NB4 (cell line): Measurements from ENCODE around the gene EDC4.
A peak's percentile ranks its signal among the peaks of the same experiment; 100 is the strongest.

Source experiments
- DNase-seq: peaks from one replicate; pipeline ENCODE4 v3.0.0; 2010; ENCODE audit warnings: low read depth
- H3K4me3 ChIP-seq: one replicate; pipeline ENCODE4 v1.5.1; 2011; ENCODE audit warnings: mild to moderate bottlenecking, low read depth, low read length, moderate library complexity
- CTCF ChIP-seq: IDR thresholded peaks from one replicate; pipeline ENCODE4 v1.5.1; 2012; ENCODE audit warnings: low read depth, low read length
- MAX ChIP-seq: IDR thresholded peaks from 2 replicates; pipeline ENCODE4 v1.6.1; 2011; ENCODE audit warnings: low read depth, low read length
- MYC ChIP-seq: IDR thresholded peaks from 2 replicates; pipeline ENCODE4 v1.6.1; 2011; ENCODE audit warnings: low read depth, low read length
- POLR2A ChIP-seq: IDR thresholded peaks from 2 replicates; pipeline ENCODE4 v1.6.1; 2011; ENCODE audit warnings: mild to moderate bottlenecking; ENCODE audit not compliant: insufficient read length; ENCODE audit errors: extremely low read depth

Gene EDC4

GRCh38 chr16:67872631-67873434 is at the start of gene EDC4:
Gene EDC4 (plus strand): TSS chr16:67873052. CDS start chr16:67873262, 210 bp downstream.
- peak; percentile 87 for DNase-seq
- H3K4me3 ChIP-seq = peak within 1 kb of the TSS; percentile 79
- TF ChIP-seq CTCF (no peak), POLR2A (peak; percentile 81), MAX (peak; percentile 75), MYC (peak; percentile 88)

GRCh38 chr16:67825119-67825518 is 47.7 kb upstream of the EDC4 start:
- H3K4me3 ChIP-seq = no peak overlapping the region
- no peak for DNase-seq
- no peak for TF ChIP-seq MAX
- no peak for TF ChIP-seq POLR2A
- no peak for TF ChIP-seq CTCF

GRCh38 chr16:67825906-67826305 is 46.9 kb upstream of the EDC4 start:
- TF ChIP-seq MAX (no peak), MYC (no peak), CTCF (no peak), POLR2A (no peak)
- no peak overlapping the region for H3K4me3 ChIP-seq

GRCh38 chr16:67828651-67829050 is 44.2 kb upstream of the EDC4 start:
- no peak overlapping the region for H3K4me3 ChIP-seq
- DNase-seq = no peak
- no peak for TF ChIP-seq MAX
- TF ChIP-seq CTCF = no peak
- no peak for TF ChIP-seq POLR2A
- no peak for TF ChIP-seq MYC

More at GRCh38 chr16:67825906-67826305, 46.9 kb upstream of the EDC4 start:
- no peak for DNase-seq

GRCh38 chr16:67833030-67833414 is 39.8 kb upstream of the EDC4 start:
- peak; percentile 34 for DNase-seq
- peak overlapping the region; percentile 79 for H3K4me3 ChIP-seq

More at GRCh38 chr16:67833030-67833414, 39.8 kb upstream of the EDC4 start:
- TF ChIP-seq MAX = no peak
- TF ChIP-seq CTCF = no peak
- no peak for TF ChIP-seq POLR2A
- TF ChIP-seq MYC = no peak
